ENCODE measurements around the gene CD96. TPM values are rescaled to one million over a fixed set of nuclear protein-coding genes. Genes with fewer than 3 reads are reported as not detected.

The CD96 gene, protein sequence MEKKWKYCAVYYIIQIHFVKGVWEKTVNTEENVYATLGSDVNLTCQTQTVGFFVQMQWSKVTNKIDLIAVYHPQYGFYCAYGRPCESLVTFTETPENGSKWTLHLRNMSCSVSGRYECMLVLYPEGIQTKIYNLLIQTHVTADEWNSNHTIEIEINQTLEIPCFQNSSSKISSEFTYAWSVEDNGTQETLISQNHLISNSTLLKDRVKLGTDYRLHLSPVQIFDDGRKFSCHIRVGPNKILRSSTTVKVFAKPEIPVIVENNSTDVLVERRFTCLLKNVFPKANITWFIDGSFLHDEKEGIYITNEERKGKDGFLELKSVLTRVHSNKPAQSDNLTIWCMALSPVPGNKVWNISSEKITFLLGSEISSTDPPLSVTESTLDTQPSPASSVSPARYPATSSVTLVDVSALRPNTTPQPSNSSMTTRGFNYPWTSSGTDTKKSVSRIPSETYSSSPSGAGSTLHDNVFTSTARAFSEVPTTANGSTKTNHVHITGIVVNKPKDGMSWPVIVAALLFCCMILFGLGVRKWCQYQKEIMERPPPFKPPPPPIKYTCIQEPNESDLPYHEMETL
- 2.2 and 4.2 TPM in 2 replicates for total RNA-seq (2014; rRNA removed; shearing (Covaris generic))

DNA sequence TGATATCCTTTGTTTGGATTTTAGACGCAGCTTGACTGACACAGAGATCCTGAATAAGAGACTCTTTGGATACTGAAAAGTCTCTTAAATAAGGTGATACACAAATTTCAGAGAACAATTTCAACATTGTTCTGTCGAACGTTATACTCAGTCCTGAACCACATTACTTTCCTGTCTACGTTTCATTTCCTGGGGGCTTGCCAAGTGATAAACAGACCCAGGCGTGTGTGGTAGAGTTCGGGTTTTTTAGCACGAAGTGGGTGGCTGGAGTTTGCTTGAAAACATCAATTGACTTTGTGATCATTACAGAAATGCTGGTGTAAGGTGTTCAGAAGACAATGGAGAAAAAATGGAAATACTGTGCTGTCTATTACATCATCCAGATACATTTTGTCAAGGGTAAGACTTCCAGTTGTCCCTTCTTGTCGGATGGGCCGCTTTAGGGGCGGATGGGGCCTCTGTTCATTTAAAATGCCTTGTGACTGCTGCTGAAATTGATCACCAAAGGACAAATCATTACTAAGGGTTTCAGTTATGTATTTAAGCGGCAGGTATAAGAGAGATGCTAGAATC, at the start of gene CD96:
TSS of gene CD96 (plus strand) at position 287 of the 573 bp plus-strand sequence. CDS start at position 339, 52 bp downstream.
- peak; percentile 73 for DNase-seq (ENCODE audit: low read depth)

- no peak for DNase-seq (ENCODE audit: low read depth)
Measured at GRCh38 chr3:111493276-111493675, 48.7 kb upstream of the CD96 start.

DNA sequence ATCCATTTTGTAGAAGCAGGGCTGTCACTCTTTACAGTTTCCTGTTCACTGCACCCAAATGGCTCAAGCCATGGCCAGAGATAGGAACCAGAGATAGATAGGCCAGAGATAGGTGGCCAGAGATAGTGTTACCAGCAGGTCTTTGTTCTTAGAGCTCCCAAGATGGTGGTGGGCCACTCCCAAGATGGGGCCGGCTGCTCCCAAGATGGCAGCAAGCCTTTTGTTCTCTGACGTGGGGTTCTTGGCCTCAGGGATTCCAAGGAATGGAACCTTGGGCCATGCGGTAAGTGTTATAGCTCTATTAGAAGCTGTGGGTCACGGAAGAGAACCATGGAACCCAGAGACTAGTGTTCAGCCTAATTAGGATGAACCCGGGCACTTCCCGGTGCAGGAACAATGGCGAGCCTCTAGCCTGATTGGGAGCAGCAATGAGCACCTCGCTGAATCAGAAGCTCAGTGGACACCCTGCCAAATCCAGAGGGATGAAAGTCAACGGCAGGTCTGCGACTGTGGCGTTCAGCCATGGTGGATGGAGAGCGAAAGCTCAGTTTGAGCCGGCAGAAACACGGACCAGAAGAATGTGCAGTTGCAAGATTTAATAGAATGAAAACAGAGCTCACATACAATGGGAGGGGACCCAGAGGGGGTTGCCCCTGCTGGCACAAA, 45.0 kb upstream of the CD96 start:
- no peak for DNase-seq (ENCODE audit: low read depth)

DNA sequence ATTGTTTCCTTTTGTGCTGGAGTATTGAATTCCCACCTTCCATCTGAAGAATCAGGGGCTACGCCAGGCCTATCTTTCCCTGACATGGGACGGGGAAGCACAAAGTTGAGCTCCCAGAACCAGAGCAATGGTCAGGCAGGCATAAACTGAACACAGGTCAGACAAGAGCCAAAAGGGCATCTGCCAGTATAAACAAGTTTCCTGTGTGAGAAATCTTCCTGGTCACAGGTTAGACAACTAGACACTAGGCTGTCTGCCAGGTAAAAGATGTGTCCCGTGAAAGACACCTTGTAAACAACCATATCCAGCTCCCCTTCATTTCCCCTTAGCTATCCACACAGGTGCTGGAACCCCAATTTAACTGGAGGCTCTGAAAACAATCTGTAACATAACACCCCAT, 44.0 kb upstream of the CD96 start:
- no peak for DNase-seq (ENCODE audit: low read depth)

DNA sequence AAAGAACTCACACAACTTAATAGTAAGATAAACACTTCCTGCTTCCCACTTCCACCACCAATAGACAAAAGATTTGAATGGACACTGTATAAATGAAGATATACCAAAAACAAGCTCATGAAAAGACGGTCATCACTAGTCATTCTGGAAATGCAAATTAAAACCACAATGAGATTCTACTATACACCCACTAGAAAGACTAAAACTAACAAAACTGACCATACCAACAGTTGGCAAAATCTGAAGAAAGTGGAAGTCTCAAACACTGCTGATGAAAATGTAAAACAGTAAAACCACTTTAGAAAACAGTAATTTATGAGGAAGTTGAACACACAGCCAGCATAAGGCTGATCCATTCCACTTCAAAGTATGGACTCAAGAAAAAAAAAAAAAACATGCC, 35.6 kb upstream of the CD96 start:
- no peak for DNase-seq (ENCODE audit: low read depth)

DNA sequence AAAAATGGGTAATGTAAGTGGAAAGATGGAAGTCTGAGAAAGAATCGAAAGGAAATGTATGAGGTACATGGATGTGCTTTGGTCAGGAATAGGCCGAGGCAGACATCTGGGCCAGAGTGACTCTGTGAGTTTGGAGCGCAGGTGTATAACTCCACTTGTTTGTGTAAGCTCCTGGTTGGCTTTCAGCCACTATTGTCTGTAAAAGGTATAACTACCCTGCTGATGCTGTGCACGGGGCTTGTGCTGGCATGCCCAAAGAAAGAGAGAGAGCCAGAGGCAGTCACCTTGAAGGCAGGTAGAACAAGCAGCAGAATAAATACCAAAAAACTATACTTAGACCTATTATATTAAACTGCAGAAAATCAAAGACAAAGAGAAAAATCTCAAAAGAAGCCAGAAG, 32.7 kb upstream of the CD96 start:
- no peak for DNase-seq (ENCODE audit: low read depth)

GRCh38 chr3:111517801-111518200, 24.2 kb upstream of the CD96 start:
- peak; percentile 91 for DNase-seq (ENCODE audit: low read depth)

DNA sequence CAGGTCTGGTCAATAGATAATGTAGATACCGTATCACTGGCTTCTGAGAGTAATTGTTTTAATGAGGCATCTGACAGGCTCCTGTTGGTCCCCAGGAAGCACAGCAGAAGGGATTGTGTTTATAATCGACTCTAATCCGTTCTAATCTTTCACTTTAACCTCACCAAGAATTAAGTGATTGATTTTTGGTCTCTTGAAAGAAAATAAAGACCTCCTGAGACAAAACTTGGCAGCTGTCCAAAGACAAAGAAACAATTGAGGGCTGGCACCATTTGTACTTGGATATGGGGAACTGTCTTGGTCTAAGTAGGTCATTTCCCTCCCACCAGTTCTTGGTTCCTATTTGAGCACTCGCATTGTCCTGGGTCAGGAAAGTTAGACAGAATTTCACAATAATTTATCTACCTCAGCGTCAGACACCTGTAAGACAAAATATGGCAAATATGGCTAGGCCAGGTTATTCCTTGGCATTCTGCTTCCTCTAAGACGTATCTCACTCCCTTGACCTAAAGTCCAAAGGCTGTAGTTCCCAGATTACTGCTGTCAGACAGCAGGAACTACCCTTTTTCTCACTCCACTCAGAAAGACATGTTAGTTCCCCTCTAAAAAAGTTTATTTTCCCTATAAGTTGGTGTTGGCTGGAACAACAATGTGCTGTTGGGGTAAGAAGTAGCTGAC, 22.7 kb upstream of the CD96 start:
- no peak for DNase-seq (ENCODE audit: low read depth)

DNA sequence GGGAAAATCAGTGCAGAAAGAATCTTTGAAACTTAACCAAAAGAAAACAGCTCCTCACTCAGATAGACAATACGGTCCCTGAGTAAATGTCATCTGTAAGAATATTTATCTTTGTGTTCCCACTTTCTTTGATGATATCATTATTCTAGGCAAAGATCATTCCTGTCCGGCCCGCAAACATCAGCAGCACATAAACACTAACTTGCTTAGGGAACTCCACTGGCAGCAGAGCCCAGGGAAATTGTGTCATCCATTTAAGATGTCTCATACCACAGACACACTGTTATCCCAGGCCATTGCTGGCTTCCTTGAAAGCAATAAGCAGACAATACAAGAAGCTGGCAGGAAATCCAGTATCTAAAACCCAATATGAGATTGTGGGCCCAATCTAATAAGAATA, 20.1 kb upstream of the CD96 start:
- peak; percentile 50 for DNase-seq (ENCODE audit: low read depth)

DNA sequence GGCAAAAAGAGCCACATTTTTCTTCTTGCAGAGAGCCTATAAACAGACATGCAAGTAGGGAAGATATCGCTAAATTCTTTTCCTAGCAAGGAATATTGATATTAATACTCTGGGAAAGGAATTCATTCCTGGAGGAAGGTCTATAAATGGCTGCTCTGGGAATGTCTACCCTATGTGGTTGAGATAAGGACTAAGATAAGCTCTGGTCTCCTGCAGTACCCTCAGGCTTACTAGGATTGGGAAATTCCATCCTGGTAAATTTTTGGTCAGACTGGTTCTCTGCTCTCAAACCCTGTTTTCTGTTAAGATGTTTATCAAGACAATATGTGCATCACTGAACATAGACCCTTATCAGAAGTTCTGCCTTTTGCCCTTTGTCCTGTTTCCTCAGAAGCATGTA, 17.5 kb upstream of the CD96 start:
- peak; percentile 55 for DNase-seq (ENCODE audit: low read depth)

GRCh38 chr3:111531446-111531845, 10.6 kb upstream of the CD96 start:
- peak; percentile 69 for DNase-seq (ENCODE audit: low read depth)

- peak; percentile 85 for DNase-seq (ENCODE audit: low read depth)
Measured at GRCh38 chr3:111534701-111535100, 7.3 kb upstream of the CD96 start.

DNA sequence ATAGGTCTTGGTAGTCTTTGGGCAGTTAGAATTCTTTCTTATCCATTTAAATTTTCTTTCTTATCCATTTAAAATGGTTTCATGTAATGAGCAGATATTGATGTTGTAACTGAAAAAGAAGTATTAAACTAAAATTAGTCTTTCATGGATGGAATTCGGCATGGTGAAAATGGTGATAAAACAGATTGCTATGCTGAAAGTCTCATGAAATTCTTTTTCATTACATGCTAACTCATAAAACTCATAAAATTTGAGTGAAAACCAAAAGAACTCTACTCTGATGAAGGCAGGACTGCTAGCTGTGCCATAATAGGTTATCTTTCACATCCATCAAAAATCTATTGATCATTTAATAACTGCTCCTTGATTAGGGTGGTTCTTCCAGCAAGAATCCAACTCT, 3.9 kb upstream of the CD96 start:
- DNase-seq (ENCODE audit: low read depth): no peak

DNA sequence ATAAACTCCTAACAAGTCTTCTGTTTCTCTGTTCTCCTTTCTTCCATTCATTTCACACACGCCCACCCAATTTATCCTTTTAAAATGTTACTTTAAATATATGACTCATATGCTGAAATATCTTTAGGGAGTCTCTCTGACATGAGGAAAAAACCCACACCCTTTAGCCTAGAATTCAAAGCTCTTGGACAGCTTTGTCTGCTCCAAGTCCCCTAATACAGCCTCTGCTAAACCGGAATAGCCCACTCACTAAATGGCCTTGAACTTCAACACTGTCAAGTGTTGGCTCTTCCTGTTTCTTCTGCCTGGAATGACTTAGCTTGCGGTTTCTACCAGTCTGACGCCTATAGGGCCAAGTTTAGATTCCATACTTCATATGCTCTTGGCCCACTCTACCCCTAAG, 3.3 kb upstream of the CD96 start:
- peak; percentile 79 for DNase-seq (ENCODE audit: low read depth)

GRCh38 chr3:111539351-111540331, 2.4 kb upstream of the CD96 start:
- peak; percentile 67 for DNase-seq (ENCODE audit: low read depth)

DNA sequence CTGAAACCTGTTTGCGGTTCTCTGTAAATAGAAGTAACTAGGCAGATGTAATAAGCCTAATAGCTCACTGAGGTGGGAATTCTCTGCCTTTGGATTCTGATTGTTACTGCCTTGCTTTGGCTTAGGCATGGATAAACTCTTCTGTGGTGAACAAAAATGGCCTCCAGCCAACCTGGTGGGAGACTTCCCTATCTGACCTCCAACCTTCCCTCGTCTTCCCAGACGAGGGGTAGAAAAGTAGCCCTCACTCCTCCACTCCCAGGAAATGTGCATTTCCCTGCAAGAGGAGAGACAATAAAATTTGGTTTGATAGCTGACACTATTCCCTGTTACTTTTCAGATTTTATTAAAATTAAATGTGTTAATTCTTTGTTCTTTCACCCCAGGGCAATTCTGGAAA, 606 bp upstream of the CD96 start:
- DNase-seq (ENCODE audit: low read depth): peak; percentile 32

DNA sequence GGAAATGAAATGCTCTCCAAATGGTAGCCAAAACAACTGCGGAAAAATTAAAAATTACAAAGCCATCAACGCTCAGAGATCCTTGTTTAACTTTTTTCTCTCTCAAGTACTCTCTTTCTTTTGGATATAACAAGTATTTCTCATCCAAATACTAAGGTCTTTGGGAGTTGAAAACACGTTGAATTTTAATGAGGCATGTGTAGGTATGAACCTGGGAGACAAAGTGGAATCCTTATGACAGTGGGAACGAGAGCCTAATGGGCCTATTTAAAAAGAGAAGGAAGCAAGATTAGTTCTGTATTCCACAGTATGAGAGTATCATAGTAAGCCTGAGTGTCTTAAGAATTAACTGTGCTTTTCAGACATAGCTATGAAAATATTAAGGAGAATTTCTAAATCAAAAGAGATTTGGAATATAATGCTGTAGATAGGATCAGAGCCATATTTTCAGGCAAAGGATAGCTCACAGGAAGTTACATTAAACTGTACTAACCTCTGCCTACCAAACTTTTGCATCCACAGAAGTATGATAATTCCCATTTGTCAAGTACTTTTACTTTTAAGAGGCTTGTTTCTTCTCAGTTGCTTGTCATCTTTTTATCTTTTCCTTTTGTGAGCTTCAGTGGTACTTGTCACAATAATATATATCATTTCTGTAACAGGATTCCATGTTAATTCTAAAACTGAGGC, 759 bp downstream of the CD96 start:
- no peak for DNase-seq (ENCODE audit: low read depth)

GRCh38 chr3:111545349-111545748, 3.4 kb downstream of the CD96 start:
- no peak for DNase-seq (ENCODE audit: low read depth)

DNA sequence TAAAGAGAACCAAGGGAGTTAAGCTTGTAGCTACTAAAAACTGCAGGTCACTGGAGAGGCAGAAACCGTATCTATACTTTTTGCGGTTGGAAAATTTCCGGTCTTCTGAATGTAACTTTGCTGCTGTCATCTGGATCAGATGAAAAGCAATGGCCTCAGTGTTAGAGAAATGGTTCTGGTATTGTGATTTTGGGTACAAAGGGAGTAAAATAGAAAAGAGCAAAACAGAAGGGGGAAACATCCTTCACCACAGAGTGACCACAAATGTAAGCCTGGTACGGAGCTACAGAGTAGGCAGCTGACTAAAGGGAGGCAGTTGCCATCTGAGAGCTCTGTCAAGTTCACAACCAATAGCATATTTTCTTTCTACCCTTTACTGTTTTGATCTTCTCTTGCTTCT, 5.6 kb downstream of the CD96 start:
- peak; percentile 17 for DNase-seq (ENCODE audit: low read depth)

DNA sequence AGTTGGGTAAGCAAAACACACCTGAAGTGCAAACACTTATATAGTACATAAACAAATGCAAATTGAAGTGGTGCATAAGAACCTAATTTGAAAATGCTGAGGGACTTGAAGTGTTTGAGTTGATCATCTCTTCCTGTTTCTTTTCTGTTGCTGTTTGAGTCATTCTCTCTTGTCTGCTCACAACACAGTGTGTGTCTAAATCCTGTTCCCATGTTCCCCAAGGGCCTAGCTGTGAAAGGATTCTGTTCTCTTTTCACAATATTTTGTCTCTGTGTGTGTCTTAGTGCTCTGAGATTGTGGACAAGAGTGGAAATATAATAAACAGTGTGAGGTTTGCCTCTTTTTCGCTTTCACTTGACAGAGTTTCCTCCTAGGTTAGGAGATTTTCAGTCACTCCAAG, 6.1 kb downstream of the CD96 start:
- DNase-seq (ENCODE audit: low read depth): no peak
